ENCODE data around the gene PGC. TPM values are rescaled to one million over a fixed set of nuclear protein-coding genes. Genes with fewer than 3 reads are reported as not detected.

PGC gene
- total and polyA plus RNA-seq, 9 of the 15 experiments (the other 6 are each of a cell fraction or from before 2014, with no cell fraction given) = 0.17 to 0.40 TPM; not detected in 7

- intact Hi-C loops (cut with micrococcal nuclease) (loop anchor here (1.0 to 10.0 kb wide), 2 partner anchors 69 to 338 kb away; no protein-coding TSS in a partner anchor), in situ Hi-C loops (cut with MboI) (no loop called here)
- no peak for DNase-seq (ENCODE audit: extremely low read depth in 1 of 4, low spot score in 3 of 4)
- Histone ChIP-seq H3K27me3 (ENCODE audit: control insufficient read depth in 2 of 2, insufficient read depth in 2 of 2, low read length in 2 of 2) (peaks cover 0 to 35% of the 10 kb centered on the region in 2 experiments; a peak in 3 of 5 replicates), H3K9ac (ENCODE audit: insufficient read depth in 1 of 2, low read depth in 2 of 2, low read length in 2 of 2) (no peak overlapping the region), H2AFZ (ENCODE audit: low read depth, low read length) (no peak overlapping the region), H3K9me3 (replicated peaks; ENCODE audit: control insufficient read depth, insufficient read depth, low read depth, low read length) (no peaks in the 10 kb centered on the region), H3K79me2 (ENCODE audit: control insufficient read depth, insufficient read depth, low read length) (no peaks in the 10 kb centered on the region), H3K27ac (ENCODE audit: extremely low read depth, low read depth, low read length) (no peak overlapping the region), H3K4me1 (replicated peaks in 1 of 2; ENCODE audit: control insufficient read depth in 2 of 2, insufficient read depth in 2 of 2, low read length in 2 of 2) (peaks cover 0 to 10% of the 10 kb centered on the region in 2 experiments; a peak in 2 of 5 replicates), H3K36me3 (ENCODE audit: control insufficient read depth, insufficient read depth, low read length) (no peaks in the 10 kb centered on the region), H3K9me1 (ENCODE audit: control insufficient read depth, insufficient read depth, low read length) (no peaks in the 10 kb centered on the region), H4K20me1 (replicated peaks; ENCODE audit: control insufficient read depth, insufficient read depth, low read length) (peaks cover 17% of the 10 kb centered on the region; the same call in 1 of the 2 replicates), H3K4me3 (no peak overlapping the region), H3K4me2 (ENCODE audit: insufficient read depth, low read length) (no peak overlapping the region)
- CTCF ChIA-PET (ENCODE audit: low intra/inter-chr PET ratio) = interaction anchor here (1.2 to 3.7 kb wide), 2 partner anchors 68 to 80 kb away, joined by 3 to 30 read pairs; partner anchors contain the start of gene TOMM6
- no peak for FAIRE-seq
- TF ChIP-seq CBX3 (IDR thresholded peaks at IDR 0.05; ENCODE audit: borderline replicate concordance in 1 of 2, low read length in 2 of 2) (no peak), YBX1 (IDR thresholded peaks at IDR 0.05) (no peak), KAT2B (IDR thresholded peaks at IDR 0.05; ENCODE audit: low read depth, low read length) (no peak), SRSF7 (optimal IDR thresholded peaks at IDR 0.05; ENCODE audit: low read depth, low read length) (no peak)
- 14% methylated on average over 7 of the region's 9 CpGs for WGBS (ENCODE audit: insufficient coverage, low coverage, missing lambda C conversion rate)
- no peak for ATAC-seq
- BruUV-seq (replicated peaks) = no TSS peak
- POLR2A ChIA-PET = interaction anchor here (0.6 to 2.1 kb wide), 3 partner anchors 10 to 668 kb away, joined by 3 to 7 read pairs (median 4); no protein-coding TSS in a partner anchor
Observed at GRCh38 chr6:41706876-41707564, 40.2 kb downstream of the PGC start.
